ENCODE results near the gene CFAP99. TPM values are rescaled to one million over a fixed set of nuclear protein-coding genes. Genes with fewer than 3 reads are reported as not detected.

Gene CFAP99
- total and polyA plus RNA-seq, 2 of the 4 experiments (the other 2 are of a cell fraction), result not detected

GRCh38 chr4:2443956-2444740, 25.4 kb downstream of the CFAP99 start:
- WGBS, 2 experiments (ENCODE audit: extremely low coverage in 2 of 2, insufficient read length in 1 of 2), result 40% methylated on average over 1 of the region's 7 CpGs; no CpG with 5 or more reads in 1 of the 2 experiments
- in situ Hi-C loops (cut with MboI; ENCODE audit: low sequenced_read_pairs) (no loop called here), intact Hi-C loops (cut with micrococcal nuclease) (loop anchor here (5.0 kb wide), 1 partner anchor 222 kb away; no protein-coding TSS in a partner anchor), dilution Hi-C loops (cut with HindIII; ENCODE audit: low sequenced_read_pairs, unreplicated experiment) (no loop called here)
- Histone ChIP-seq H3K27ac (ENCODE audit: insufficient read depth, low read length) (no peak overlapping the region), H4K20me1 (ENCODE audit: insufficient read depth, low read length) (no peaks in the 10 kb centered on the region; the same call in 1 of the 2 replicates), H4K5ac (ENCODE audit: low read depth, low read length) (no peak overlapping the region), H2BK120ac (ENCODE audit: low read depth, low read length) (no peak overlapping the region), H3K36me3 (ENCODE audit: control insufficient read depth, insufficient read depth, low read length) (no peaks in the 10 kb centered on the region), H2AK5ac (ENCODE audit: low read depth, low read length) (no peak overlapping the region), H3K9me1 (ENCODE audit: insufficient read depth, low read length) (no peaks in the 10 kb centered on the region), H2AFZ (replicated peaks; ENCODE audit: low read length, poor library complexity) (no peak overlapping the region), H2BK5ac (ENCODE audit: low read depth, low read length, poor library complexity, severe bottlenecking) (no peak overlapping the region), H3K18ac (ENCODE audit: low read depth, low read length) (no peak overlapping the region), H3K9me3 (ENCODE audit: control insufficient read depth, insufficient read depth, low read length) (no peaks in the 10 kb centered on the region), H3K9ac (ENCODE audit: low read depth, low read length) (no peak overlapping the region), H3K27me3 (ENCODE audit: control insufficient read depth, insufficient read depth, low read length) (peaks cover 13% of the 10 kb centered on the region), H2AK9ac (replicated peaks; ENCODE audit: low read depth, low read length, poor library complexity) (no peak overlapping the region), H3K79me1 (ENCODE audit: low read depth in 1 of 2, low read length in 2 of 2) (no peaks in the 10 kb centered on the region), H3K4me3 (ENCODE audit: insufficient read depth, low read depth, low read length) (no peak overlapping the region), H3K4me2 (ENCODE audit: low read depth, low read length) (no peak overlapping the region), H2BK20ac (ENCODE audit: low read depth, low read length) (no peak overlapping the region), H3K23ac (ENCODE audit: low read depth, low read length) (no peak overlapping the region), H3K14ac (replicated peaks; ENCODE audit: low read depth, low read length) (no peak overlapping the region), H2BK15ac (ENCODE audit: low read depth, low read length) (no peak overlapping the region), H4K91ac (ENCODE audit: insufficient read depth, low read depth, low read length) (no peak overlapping the region), H3K56ac (ENCODE audit: extremely low read depth, insufficient read depth, low read length) (no peak overlapping the region), H4K8ac (ENCODE audit: low read depth in 2 of 2, low read length in 2 of 2) (no peak overlapping the region), H3K4me1 (ENCODE audit: control insufficient read depth, insufficient read depth, low read length) (no peaks in the 10 kb centered on the region), H3K4ac (ENCODE audit: low read depth, low read length) (no peak overlapping the region)
- CTCF ChIA-PET, result interaction anchor here (1.7 kb wide), 1 partner anchor 9 kb away, joined by 4 read pairs; no protein-coding TSS in a partner anchor
- BruUV-seq (replicated peaks), result no TSS peak
- TF ChIP-seq ELK1 (IDR thresholded peaks at IDR 0.05; ENCODE audit: borderline replicate concordance, low read depth, low read length), result no peak
- ATAC-seq (ENCODE audit: low read depth), result no peak
- POLR2A ChIA-PET (ENCODE audit: unreplicated experiment), result no interaction called here
- no peak for DNase-seq

All from IMR-90 (cell line).